Small intestine (tissue), 7 donors: ENCODE data around the gene EVA1B. TPM values are rescaled to one million over a fixed set of nuclear protein-coding genes. Genes with fewer than 3 reads are reported as not detected.

Source experiments
- DNase-seq, 2 donors: peaks; one replicate each; pipeline versions ENCODE4 v3.0.0 to v3.0.0-alpha.2; 2013
- FAIRE-seq: peaks from 2 replicates; lab custom pipeline; 2012; peaks lifted over from hg19 to GRCh38; lab: Jason Lieb, UNC
- H3K27ac ChIP-seq, 3 donors: one replicate each; pipeline ENCODE4 v1.5.1; 2013; ENCODE audit warnings: low read length in 2 of 3, mild to moderate bottlenecking in 2 of 3, control low read depth in 1 of 3, inconsistent platforms in 1 of 3, low read depth in 1 of 3, moderate library complexity in 1 of 3
- H3K27me3 ChIP-seq, 3 donors: one replicate each; pipeline ENCODE4 v1.6.1; 2013; ENCODE audit warnings: low read length in 3 of 3, inconsistent platforms in 1 of 3; ENCODE audit not compliant: control insufficient read depth in 3 of 3, insufficient read depth in 3 of 3
- H3K36me3 ChIP-seq, 3 donors: one replicate each; pipeline ENCODE4 v1.6.1; 2013; ENCODE audit warnings: low read length in 3 of 3, inconsistent platforms in 1 of 3, low read depth in 1 of 3, mild to moderate bottlenecking in 1 of 3, moderate library complexity in 1 of 3; ENCODE audit not compliant: control insufficient read depth in 3 of 3, insufficient read depth in 2 of 3
- H3K4me1 ChIP-seq, 3 donors: one replicate each; pipeline ENCODE4 v1.6.1; 2013; ENCODE audit warnings: low read length in 2 of 3, inconsistent platforms in 1 of 3, low read depth in 1 of 3, mild to moderate bottlenecking in 1 of 3, moderate library complexity in 1 of 3; ENCODE audit not compliant: control insufficient read depth in 3 of 3, insufficient read depth in 2 of 3
- H3K4me3 ChIP-seq, 3 donors: one replicate each; pipeline ENCODE4 v1.5.1; 2013; ENCODE audit warnings: low read length in 3 of 3, control low read depth in 1 of 3, inconsistent platforms in 1 of 3, low read depth in 1 of 3, mild to moderate bottlenecking in 1 of 3, moderate library complexity in 1 of 3
- H3K9me3 ChIP-seq, 2 donors: one replicate each; pipeline ENCODE4 v1.6.1; 2013; ENCODE audit warnings: low read depth in 1 of 2, low read length in 1 of 2; ENCODE audit not compliant: control insufficient read depth in 2 of 2, insufficient read depth in 1 of 2
- WGBS, 3 donors: extraction: QIAGEN DNeasy Blood & Tissue Kit; methylation state at CpG; one replicate each; pipeline ENCODE4 v1.1.7; 2013; 5-methylcytosine and 5-hydroxymethylcytosine counted together
- polyA plus RNA-seq, 4 donors: library from polyadenylated mRNA; stranded (reverse) in 3 of 4; unstranded in 1 of 4; fragments of 200-250 nt in 3 of 4; fragments of 120-200 nt in 1 of 4; gene quantifications; one replicate each; pipeline versions ENCODE4 v1.2.1 to v1.2.3, GENCODE V29; 2013
- donor health status: healthy with polysubstance abuse.
- donor health status: control.
- donor health status: control.
- donor health status: Bipolar disorder and iron deficiency.
- donor health status: healthy.

Gene EVA1B
- polyA plus RNA-seq, 4 donors, result 2.5 to 26.1 (median 18.4) TPM

- H3K36me3 ChIP-seq, result peaks cover 10 to 86% (median 28%) of the 10 kb centered on the region in 3 donors
- peak; percentile 36 to 55 for DNase-seq
- no peaks in the 10 kb centered on the region for H3K4me1 ChIP-seq
- no peaks in the 10 kb centered on the region for H3K27me3 ChIP-seq
- no peaks in the 10 kb centered on the region for H3K9me3 ChIP-seq
- FAIRE-seq, result no peak
- 80% methylated on average over 10 of the region's 10 CpGs for WGBS, 3 donors
- no peak overlapping the region for H3K4me3 ChIP-seq
- H3K27ac ChIP-seq, result no peak overlapping the region
Measured at GRCh38 chr1:36342426-36343185, 19.2 kb upstream of the EVA1B start.

GRCh38 chr1:36341626-36342320, 18.3 kb upstream of the EVA1B start:
- no peak overlapping the region for H3K27ac ChIP-seq
- 85 to 92% (median 91%) methylated on average over 25 to 34 of the region's 34 CpGs for WGBS, 3 donors

GRCh38 chr1:36339615-36340014, 16.2 kb upstream of the EVA1B start:
- Histone ChIP-seq H3K4me3 (no peak overlapping the region), H3K4me1 (no peaks in the 10 kb centered on the region), H3K36me3 (peaks cover 2 to 58% (median 14%) of the 10 kb centered on the region in 3 donors), H3K27me3 (no peaks in the 10 kb centered on the region), H3K9me3 (no peaks in the 10 kb centered on the region), H3K27ac (no peak overlapping the region)
- no peak for FAIRE-seq
- 88 to 97% (median 89%) methylated on average over 9 of the region's 9 CpGs for WGBS, 3 donors
- no peak for DNase-seq

More at GRCh38 chr1:36341626-36342320, 18.3 kb upstream of the EVA1B start:
- peaks cover 7 to 77% (median 26%) of the 10 kb centered on the region in 3 donors for H3K36me3 ChIP-seq
- no peak for FAIRE-seq
- DNase-seq, result no peak
- H3K4me1 ChIP-seq, result no peaks in the 10 kb centered on the region
- H3K27me3 ChIP-seq, result no peaks in the 10 kb centered on the region
- H3K9me3 ChIP-seq, result no peaks in the 10 kb centered on the region
- no peak overlapping the region for H3K4me3 ChIP-seq

GRCh38 chr1:36339215-36339614, 15.8 kb upstream of the EVA1B start:
- no peak overlapping the region for H3K27ac ChIP-seq
- peaks cover 2 to 54% (median 14%) of the 10 kb centered on the region in 3 donors for H3K36me3 ChIP-seq
- no peak for DNase-seq
- H3K9me3 ChIP-seq, result no peaks in the 10 kb centered on the region
- no peak overlapping the region for H3K4me3 ChIP-seq
- FAIRE-seq, result no peak
- no peaks in the 10 kb centered on the region for H3K27me3 ChIP-seq
- no peaks in the 10 kb centered on the region for H3K4me1 ChIP-seq
- WGBS, 3 donors, result 77 to 86% (median 85%) methylated on average over 7 of the region's 7 CpGs

- WGBS, 3 donors, result 72 to 76% (median 72%) methylated on average over 6 of the region's 6 CpGs
- peaks cover 2 to 40% (median 12%) of the 10 kb centered on the region in 3 donors for H3K36me3 ChIP-seq
- H3K4me1 ChIP-seq, result no peaks in the 10 kb centered on the region
- no peaks in the 10 kb centered on the region for H3K27me3 ChIP-seq
- FAIRE-seq (no peak), DNase-seq (no peak)
- H3K27ac ChIP-seq, result no peak overlapping the region
- no peaks in the 10 kb centered on the region for H3K9me3 ChIP-seq
- H3K4me3 ChIP-seq, result no peak overlapping the region
Measured at GRCh38 chr1:36337830-36338229, 14.4 kb upstream of the EVA1B start.

GRCh38 chr1:36330940-36331339, 7.5 kb upstream of the EVA1B start:
- Histone ChIP-seq H3K36me3 (peaks cover 0 to 4% (median 0%) of the 10 kb centered on the region in 3 donors), H3K4me1 (no peaks in the 10 kb centered on the region), H3K4me3 (no peak overlapping the region), H3K27me3 (peaks cover 0 to 13% (median 0%) of the 10 kb centered on the region in 3 donors), H3K9me3 (no peaks in the 10 kb centered on the region), H3K27ac (no peak overlapping the region)
- WGBS, 3 donors, result 91 to 92% (median 92%) methylated on average over 15 of the region's 15 CpGs
- FAIRE-seq (no peak), DNase-seq (no peak)

GRCh38 chr1:36329817-36330216, 6.4 kb upstream of the EVA1B start:
- Histone ChIP-seq H3K9me3 (no peaks in the 10 kb centered on the region), H3K4me1 (no peaks in the 10 kb centered on the region), H3K4me3 (no peak overlapping the region), H3K27ac (no peak overlapping the region), H3K36me3 (peaks cover 0 to 4% (median 0%) of the 10 kb centered on the region in 3 donors), H3K27me3 (peaks cover 0 to 13% (median 0%) of the 10 kb centered on the region in 3 donors)
- 85 to 90% (median 86%) methylated on average over 9 of the region's 9 CpGs for WGBS, 3 donors
- FAIRE-seq (no peak), DNase-seq (no peak)

- Histone ChIP-seq H3K27me3 (peaks cover 0 to 13% (median 0%) of the 10 kb centered on the region in 3 donors), H3K4me1 (peaks cover 0 to 10% (median 0%) of the 10 kb centered on the region in 3 donors), H3K4me3 (no peak overlapping the region), H3K36me3 (peaks cover 0 to 4% (median 0%) of the 10 kb centered on the region in 3 donors), H3K9me3 (no peaks in the 10 kb centered on the region), H3K27ac (no peak overlapping the region)
- FAIRE-seq (no peak), DNase-seq (peak in 1 of 2 donors; percentile 34)
- WGBS, 3 donors, result 45 to 58% (median 53%) methylated on average over 6 of the region's 6 CpGs
Measured at GRCh38 chr1:36328713-36329112, 5.3 kb upstream of the EVA1B start.
